Measurements from ENCODE around the gene NFASC. TPM values are rescaled to one million over a fixed set of nuclear protein-coding genes. Genes with fewer than 3 reads are reported as not detected.

NFASC gene
- 0.29 TPM for polyA plus RNA-seq (2012; ENCODE audit: insufficient read length, low read depth)

- TF ChIP-seq REST (IDR thresholded peaks at IDR 0.05; ENCODE audit: insufficient read depth in 1 of 2, low read depth in 2 of 2, low read length in 2 of 2) (no peak), SIN3A (IDR thresholded peaks at IDR 0.05; ENCODE audit: borderline replicate concordance, insufficient read depth, low read length) (no peak), TAF1 (IDR thresholded peaks at IDR 0.05; ENCODE audit: borderline replicate concordance, insufficient read depth, low read length) (no peak)
Observed at GRCh38 chr1:204870160-204870912, at the start of gene NFASC. Gene NFASC, plus strand, starts transcription at chr1:204870862. Its CDS starts 73,454 bp downstream, at chr1:204944316.

- no peak for TF ChIP-seq TAF1 (IDR thresholded peaks at IDR 0.05; ENCODE audit: borderline replicate concordance, insufficient read depth, low read length)
- no peak for TF ChIP-seq POLR2AphosphoS5 (IDR thresholded peaks at IDR 0.05; ENCODE audit: low read depth, low read length)
- TF ChIP-seq REST (IDR thresholded peaks at IDR 0.05; ENCODE audit: insufficient read depth in 1 of 2, low read depth in 2 of 2, low read length in 2 of 2) = no peak
- no peak for TF ChIP-seq SIN3A (IDR thresholded peaks at IDR 0.05; ENCODE audit: borderline replicate concordance, insufficient read depth, low read length)
- no peak for TF ChIP-seq FOXP2 (optimal IDR thresholded peaks at IDR 0.05; ENCODE audit: borderline replicate concordance, extremely low read depth, extremely low read length, insufficient read depth)
Observed at GRCh38 chr1:204821476-204821875, 49.2 kb upstream of the NFASC start.

GRCh38 chr1:204821924-204822323 is 48.7 kb upstream of the NFASC start:
- TF ChIP-seq SIN3A (IDR thresholded peaks at IDR 0.05; ENCODE audit: borderline replicate concordance, insufficient read depth, low read length) (no peak), FOXP2 (optimal IDR thresholded peaks at IDR 0.05; ENCODE audit: borderline replicate concordance, extremely low read depth, extremely low read length, insufficient read depth) (no peak), TAF1 (IDR thresholded peaks at IDR 0.05; ENCODE audit: borderline replicate concordance, insufficient read depth, low read length) (no peak), REST (IDR thresholded peaks at IDR 0.05; ENCODE audit: insufficient read depth in 1 of 2, low read depth in 2 of 2, low read length in 2 of 2) (no peak), POLR2AphosphoS5 (IDR thresholded peaks at IDR 0.05; ENCODE audit: low read depth, low read length) (no peak)

GRCh38 chr1:204826970-204827369 is 43.7 kb upstream of the NFASC start:
- TF ChIP-seq REST (IDR thresholded peaks at IDR 0.05; ENCODE audit: insufficient read depth in 1 of 2, low read depth in 2 of 2, low read length in 2 of 2) = no peak
- TF ChIP-seq TAF1 (IDR thresholded peaks at IDR 0.05; ENCODE audit: borderline replicate concordance, insufficient read depth, low read length) = no peak
- no peak for TF ChIP-seq POLR2AphosphoS5 (IDR thresholded peaks at IDR 0.05; ENCODE audit: low read depth, low read length)
- no peak for TF ChIP-seq SIN3A (IDR thresholded peaks at IDR 0.05; ENCODE audit: borderline replicate concordance, insufficient read depth, low read length)
- TF ChIP-seq FOXP2 (optimal IDR thresholded peaks at IDR 0.05; ENCODE audit: borderline replicate concordance, extremely low read depth, extremely low read length, insufficient read depth) = no peak
